A673 (cell line): ENCODE measurements around the gene ABI3BP.

ENCODE experiments used
- EZH2 ChIP-seq: fragments of 200-600 bp; sonication (generic); IDR thresholded peaks from 2 replicates; pipeline ENCODE4 v1.6.1; 2017; ENCODE audit warnings: borderline replicate concordance, low read depth, mild to moderate bottlenecking, mixed read lengths, antibody characterized with exemption, low read length; ENCODE audit not compliant: poor library complexity, severe bottlenecking
- TF ChIP-seq, protein P1 (sequence below): fragments of 300-800, 200-600 bp; sonication (generic); conservative IDR thresholded peaks from 2 replicates; pipeline ENCODE4 v1.5.1; 2017; ENCODE audit warnings: low read depth, mild to moderate bottlenecking, antibody characterized with exemption, low read length, moderate library complexity, mixed read lengths

DNA sequence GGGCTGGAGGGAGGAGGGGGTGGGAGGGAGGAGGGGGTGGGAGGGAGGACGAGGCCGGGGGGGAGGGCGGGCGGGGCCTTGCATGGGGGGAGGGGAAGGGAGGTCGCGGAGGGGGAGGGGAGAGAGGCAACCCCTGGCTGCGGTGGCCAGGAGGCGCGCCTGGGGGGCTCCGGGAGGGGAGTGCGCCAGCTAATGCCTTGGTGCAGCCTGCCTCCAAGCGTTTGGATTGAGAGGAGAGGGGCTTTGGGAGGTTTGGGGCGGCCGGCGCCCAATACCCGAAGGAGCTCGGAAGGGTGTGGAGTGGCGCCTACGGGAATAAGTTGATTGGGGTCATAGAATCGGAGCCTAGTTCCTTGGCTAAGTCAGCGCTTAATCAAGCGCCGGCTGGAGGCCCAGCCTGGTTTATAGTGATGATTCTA lies 283.4 kb downstream of the ABI3BP start:
- TF ChIP-seq, protein P1, sequence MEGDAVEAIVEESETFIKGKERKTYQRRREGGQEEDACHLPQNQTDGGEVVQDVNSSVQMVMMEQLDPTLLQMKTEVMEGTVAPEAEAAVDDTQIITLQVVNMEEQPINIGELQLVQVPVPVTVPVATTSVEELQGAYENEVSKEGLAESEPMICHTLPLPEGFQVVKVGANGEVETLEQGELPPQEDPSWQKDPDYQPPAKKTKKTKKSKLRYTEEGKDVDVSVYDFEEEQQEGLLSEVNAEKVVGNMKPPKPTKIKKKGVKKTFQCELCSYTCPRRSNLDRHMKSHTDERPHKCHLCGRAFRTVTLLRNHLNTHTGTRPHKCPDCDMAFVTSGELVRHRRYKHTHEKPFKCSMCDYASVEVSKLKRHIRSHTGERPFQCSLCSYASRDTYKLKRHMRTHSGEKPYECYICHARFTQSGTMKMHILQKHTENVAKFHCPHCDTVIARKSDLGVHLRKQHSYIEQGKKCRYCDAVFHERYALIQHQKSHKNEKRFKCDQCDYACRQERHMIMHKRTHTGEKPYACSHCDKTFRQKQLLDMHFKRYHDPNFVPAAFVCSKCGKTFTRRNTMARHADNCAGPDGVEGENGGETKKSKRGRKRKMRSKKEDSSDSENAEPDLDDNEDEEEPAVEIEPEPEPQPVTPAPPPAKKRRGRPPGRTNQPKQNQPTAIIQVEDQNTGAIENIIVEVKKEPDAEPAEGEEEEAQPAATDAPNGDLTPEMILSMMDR = no peak
- TF ChIP-seq EZH2 = no peak
